ENCODE results near the gene NUDT7.

DNA sequence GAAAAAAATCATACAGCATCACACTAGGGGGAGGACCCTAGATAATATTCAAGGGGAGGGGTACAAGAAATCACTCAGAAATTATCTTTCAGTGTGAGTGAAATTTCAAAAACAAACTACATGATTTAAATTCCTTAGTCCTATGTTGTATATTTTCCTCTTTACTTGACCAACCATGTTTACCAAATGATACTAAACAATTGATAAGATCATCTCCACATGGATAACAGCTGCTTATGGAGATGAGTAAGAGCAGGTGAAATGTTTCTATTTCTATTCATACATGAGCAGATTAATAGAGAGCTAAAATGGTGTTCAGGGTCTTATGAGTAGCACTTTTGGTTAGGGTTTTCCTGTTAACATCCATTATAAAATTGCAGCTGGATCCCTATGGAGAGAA lies 58.8 kb downstream of the NUDT7 start:
- TF ChIP-seq, protein P1, sequence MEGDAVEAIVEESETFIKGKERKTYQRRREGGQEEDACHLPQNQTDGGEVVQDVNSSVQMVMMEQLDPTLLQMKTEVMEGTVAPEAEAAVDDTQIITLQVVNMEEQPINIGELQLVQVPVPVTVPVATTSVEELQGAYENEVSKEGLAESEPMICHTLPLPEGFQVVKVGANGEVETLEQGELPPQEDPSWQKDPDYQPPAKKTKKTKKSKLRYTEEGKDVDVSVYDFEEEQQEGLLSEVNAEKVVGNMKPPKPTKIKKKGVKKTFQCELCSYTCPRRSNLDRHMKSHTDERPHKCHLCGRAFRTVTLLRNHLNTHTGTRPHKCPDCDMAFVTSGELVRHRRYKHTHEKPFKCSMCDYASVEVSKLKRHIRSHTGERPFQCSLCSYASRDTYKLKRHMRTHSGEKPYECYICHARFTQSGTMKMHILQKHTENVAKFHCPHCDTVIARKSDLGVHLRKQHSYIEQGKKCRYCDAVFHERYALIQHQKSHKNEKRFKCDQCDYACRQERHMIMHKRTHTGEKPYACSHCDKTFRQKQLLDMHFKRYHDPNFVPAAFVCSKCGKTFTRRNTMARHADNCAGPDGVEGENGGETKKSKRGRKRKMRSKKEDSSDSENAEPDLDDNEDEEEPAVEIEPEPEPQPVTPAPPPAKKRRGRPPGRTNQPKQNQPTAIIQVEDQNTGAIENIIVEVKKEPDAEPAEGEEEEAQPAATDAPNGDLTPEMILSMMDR (IDR thresholded peaks at IDR 0.05; ENCODE audit: low read length): no peak
- TF ChIP-seq EZH2 (IDR thresholded peaks at IDR 0.05; ENCODE audit: borderline replicate concordance, low read length): no peak

All from OCI-LY1 (cell line).